ENCODE data around the gene FBXL5.

The FBXL5 gene

DNA sequence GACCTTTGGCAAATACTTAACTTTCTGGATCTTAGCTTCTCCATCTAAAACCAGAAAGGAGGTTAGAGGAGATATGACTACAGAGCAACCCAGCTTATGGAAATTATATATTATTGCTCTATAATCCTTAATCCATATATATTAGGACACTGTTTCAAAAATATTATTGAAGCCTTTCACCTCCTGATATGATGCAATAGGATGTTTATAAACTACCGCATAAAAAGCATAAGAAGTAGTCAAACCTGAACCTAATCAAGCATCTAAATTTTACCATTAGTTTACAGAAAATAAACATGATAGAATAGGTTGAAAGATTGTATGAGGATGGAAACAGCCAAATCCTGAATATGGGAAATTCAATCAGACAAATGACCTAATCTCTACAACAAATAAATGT lies 20.9 kb upstream of the FBXL5 start:
- DNase-seq (ENCODE audit: low spot score): no peak

GRCh38 chr4:15675356-15675755 lies 20.2 kb upstream of the FBXL5 start:
- no peak for DNase-seq (ENCODE audit: low spot score)

DNA sequence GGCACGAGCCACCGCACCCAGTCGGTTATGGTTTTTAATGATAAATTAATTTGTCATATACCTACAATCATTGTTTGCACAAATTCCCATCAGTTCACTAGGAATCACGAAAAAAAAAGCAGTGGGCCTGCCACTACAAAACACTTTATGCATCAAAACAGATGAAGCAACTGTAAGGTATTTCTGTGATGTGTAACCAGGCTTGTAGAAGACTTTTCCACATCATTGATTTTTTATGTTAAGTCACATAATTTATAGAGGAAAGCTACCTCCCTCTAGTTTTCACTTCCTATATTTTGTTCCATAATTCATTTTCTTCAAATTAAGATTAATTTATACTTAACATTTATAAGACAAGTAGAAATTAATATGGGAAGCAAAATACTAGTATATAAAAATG lies 19.8 kb upstream of the FBXL5 start:
- no peak for DNase-seq (ENCODE audit: low spot score)

DNA sequence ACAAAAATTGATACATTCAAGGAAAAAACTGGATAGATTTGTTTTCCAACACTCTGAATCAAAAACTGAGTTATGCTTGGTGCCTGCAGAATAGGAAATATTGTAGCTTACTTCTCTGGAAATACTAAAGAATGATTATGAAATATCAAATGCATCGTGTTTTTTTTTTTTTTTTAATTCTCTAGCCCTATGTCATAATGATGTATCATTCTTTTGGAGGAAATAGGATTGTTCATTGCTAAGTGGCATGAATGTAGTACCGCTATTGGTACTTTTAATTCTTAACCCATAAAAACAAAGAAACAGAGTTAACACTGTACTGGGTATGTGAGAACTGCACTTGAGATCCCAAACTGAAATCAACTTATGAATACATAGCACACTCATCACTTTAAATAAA lies 18.9 kb upstream of the FBXL5 start:
- DNase-seq (ENCODE audit: low spot score): no peak

DNA sequence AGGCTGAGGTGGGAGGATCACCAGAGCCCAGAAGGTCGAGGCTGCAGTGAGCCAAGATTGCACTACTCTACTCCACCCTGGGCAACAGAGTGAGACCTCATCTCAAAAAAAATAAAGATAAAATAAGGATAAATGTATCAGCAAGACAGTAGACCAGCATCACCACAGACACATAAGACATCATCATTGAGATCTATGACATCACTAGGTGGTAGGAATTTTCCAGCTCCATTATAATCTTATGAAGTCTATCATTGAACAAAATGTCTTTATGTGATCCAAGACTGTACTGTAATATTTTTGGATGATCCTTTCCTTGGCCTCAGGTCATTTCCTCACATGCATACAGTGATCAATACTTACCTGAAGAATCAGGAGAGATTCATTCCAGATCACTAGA lies 18.2 kb upstream of the FBXL5 start:
- DNase-seq (ENCODE audit: low spot score): no peak

DNA sequence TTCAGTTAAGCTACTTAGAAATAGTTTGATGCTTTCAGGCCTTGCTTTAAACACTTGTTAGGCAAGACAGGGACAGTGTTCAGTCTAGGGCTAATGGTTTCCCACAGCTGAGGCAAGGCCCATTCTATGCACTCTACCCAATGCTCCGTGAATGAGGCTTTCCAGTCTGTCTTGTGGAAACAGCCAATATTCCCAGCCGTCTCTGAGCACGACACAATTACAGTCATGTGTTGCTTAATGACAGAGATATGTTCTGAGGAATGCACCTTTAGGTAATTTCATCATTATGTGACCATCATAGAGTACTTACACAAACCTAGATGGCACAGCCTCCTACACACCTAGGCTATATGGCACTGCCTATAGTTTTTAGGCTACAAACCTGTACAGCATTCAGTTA lies 16.9 kb upstream of the FBXL5 start:
- DNase-seq (ENCODE audit: low spot score): no peak

DNA sequence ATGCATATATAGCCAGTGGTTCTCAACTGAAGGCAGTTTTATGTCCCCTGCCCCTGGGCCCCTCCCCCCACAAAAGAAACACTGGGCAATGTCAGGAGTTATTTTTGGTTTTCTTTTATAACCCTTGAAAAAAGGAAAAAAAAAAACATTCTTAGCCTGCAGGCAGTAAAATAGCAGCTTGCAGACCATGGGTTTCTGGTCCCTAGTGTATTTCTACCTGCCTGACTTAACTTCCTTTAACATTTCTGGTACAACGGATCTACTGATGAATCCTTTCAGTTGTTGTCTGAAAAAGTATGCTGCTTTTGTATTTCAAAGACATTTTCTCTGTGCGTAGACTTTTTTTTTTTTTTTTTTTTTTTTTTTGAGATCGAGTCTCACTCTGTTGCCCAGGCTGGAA lies 15.4 kb upstream of the FBXL5 start:
- no peak for DNase-seq (ENCODE audit: low spot score)

- DNase-seq (ENCODE audit: low spot score): no peak
Measured at GRCh38 chr4:15668566-15669435, 13.6 kb upstream of the FBXL5 start.

GRCh38 chr4:15667006-15667405 lies 11.8 kb upstream of the FBXL5 start:
- no peak for DNase-seq (ENCODE audit: low spot score)

- peak; percentile 33 for DNase-seq (ENCODE audit: low spot score)
Measured at GRCh38 chr4:15665753-15666365, 10.7 kb upstream of the FBXL5 start.

DNA sequence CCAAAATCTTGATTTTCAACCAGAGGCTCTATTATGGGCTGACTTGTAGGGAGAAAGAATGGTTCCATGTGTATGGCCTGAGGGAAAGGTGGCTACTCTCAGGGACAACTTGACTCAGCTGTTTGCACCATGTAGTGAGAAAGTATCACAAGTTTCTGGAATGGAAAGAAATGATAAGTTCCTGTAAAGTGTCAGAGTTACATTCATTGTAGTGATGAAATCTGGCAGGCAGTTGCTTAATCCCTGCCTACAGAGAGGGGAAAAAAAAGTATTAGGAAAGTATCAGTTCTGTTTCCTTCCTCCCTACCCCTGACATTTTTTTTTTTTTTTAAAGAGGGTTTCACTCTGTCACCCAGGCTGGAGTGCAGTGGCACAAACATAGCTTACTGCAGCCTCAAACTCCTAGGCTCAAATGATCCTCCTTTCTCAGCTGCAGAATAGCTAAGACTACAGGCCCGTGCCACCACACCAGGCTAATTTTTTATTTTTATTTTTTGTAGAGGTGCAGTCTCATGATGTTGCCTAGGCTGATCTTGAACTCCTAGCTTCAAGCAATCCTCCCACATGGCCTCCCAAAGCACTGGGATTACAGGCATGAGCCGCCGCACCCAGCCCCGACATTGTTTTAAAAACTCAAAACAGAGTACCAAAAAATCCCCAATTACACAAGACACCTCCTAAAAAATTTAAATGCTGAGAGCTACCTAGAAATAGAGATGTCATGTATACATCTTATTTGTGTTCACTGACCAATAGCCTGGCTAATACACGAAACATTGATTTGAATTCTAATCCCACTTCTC lies 4.8 kb upstream of the FBXL5 start:
- DNase-seq (ENCODE audit: low spot score): no peak

- no peak for DNase-seq (ENCODE audit: low spot score)
Measured at GRCh38 chr4:15658781-15659180, 3.6 kb upstream of the FBXL5 start.

DNA sequence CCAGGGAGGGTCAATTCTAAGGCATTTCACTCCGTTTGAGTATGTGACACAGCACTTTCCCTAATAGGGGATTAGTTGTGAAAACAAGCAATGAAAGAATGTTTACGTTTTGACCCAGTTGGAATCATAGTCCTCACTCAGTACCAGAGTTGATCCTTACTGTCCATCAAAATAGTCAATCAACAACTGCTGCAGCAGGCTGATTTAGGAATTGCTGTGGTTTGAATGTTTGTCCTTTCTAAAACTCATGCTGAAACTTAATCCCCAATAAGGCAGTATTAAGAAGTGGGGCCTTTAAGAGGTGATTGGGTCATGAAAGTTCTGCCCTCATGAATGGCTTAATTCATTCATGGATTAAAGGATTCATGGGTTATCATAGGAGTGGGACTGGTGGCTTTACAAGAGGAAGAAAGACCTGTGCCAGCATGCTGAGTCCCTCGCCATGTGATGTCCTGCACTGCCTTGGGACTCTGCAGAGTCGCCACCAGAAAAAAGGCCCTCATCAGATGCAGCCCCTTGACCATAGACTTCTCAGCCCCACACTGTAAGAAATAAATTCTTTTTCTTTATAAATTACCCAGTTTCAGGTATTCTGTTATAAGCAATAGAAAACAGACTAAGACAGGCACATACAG lies 3.1 kb upstream of the FBXL5 start:
- no peak for DNase-seq (ENCODE audit: low spot score)

DNA sequence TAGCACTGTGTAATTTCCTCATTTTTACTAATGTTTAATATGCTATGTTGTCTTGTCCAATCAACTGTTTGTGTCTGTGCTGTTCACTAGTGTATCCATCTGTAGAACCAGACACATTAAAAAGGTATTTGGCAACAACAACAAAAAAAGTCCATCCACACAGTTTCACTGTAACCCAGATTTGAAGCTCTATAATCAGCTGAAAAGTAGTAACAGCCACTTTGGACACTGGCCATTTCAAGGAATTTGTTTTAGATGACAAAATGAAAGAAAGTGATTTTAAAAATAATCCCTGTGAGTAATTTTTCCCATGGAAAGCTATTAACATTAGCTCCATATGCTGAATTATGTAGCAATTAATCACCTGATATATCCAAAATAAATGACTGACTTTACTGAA lies 2.2 kb upstream of the FBXL5 start:
- no peak for DNase-seq (ENCODE audit: low spot score)

GRCh38 chr4:15656038-15656470 lies 897 bp upstream of the FBXL5 start:
- DNase-seq (ENCODE audit: low spot score): no peak

DNA sequence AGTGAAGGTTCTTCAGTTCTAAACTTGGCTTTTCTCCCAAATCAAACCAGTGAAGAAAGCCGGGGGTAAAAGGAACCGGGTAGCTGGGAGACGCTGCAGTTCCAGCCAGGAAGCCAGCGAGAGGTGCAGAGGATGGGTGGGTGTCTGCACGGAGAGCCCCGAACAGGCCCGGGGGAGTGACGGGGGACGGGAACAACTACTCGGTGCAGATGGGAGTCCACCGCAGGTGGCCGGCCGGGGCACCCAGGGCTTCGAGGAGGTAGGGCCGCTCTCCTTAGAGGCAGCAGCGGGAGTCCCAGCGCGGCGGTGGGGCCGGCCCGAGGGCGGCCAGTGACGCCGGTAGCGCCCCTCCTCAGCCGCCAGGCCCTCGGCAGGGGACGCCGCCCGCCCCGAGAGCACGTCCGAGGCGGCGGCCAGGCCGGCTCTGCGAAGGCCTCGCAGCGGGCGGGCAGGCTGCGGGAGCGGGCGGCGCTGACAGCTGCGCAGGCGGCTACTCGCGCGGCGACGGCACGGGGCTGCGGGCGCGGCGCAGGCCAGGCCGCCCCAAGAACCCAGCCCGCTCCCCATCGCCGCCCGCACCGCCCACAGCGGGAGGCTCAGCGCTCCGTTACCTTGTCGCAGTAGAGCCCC lies 449 bp downstream of the FBXL5 start:
- peak; percentile 31 for DNase-seq (ENCODE audit: low spot score)

GRCh38 chr4:15653864-15654592 lies 1.1 kb downstream of the FBXL5 start:
- peak; percentile 15 for DNase-seq (ENCODE audit: low spot score)

- no peak for DNase-seq (ENCODE audit: low spot score)
Measured at GRCh38 chr4:15653420-15653819, 1.7 kb downstream of the FBXL5 start.

DNA sequence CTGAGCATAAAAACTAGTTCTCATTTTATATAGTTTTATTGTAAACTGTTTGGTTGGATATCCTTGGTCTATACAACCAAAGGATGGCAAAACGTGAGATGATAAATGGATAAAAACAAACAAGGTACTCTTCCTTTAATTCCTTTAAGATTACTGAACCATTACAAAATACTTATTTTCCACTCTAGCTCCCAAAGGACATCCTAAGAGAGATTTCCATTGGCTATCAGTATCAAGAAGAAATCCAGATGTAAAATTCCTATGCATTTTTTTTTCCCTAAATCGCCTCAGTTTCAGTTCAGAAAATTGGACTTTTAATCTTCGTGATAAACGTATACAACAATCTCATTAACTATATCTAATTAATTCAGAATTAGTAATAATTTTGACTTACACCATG lies 2.3 kb downstream of the FBXL5 start:
- DNase-seq (ENCODE audit: low spot score): no peak

GRCh38 chr4:15652191-15652590 lies 3.0 kb downstream of the FBXL5 start:
- DNase-seq (ENCODE audit: low spot score): no peak

- DNase-seq (ENCODE audit: low spot score): peak; percentile 53
Measured at GRCh38 chr4:15651676-15652075, 3.5 kb downstream of the FBXL5 start.
